Measurements from ENCODE around the gene PTPN6. TPM values are rescaled to one million over a fixed set of nuclear protein-coding genes. Genes with fewer than 3 reads are reported as not detected.

PTPN6 gene
- total RNA-seq, 2 donors from 2014 or later, result 44.8 to 48.1 TPM

- Histone ChIP-seq H3K4me1 (peaks cover 14% of the 10 kb centered on the region), H3K9ac (ENCODE audit: low read depth in 2 of 2, low read length in 2 of 2) (peak within 1 kb of the TSS; percentile 87 to 97), H3K27ac (peak within 1 kb of the TSS; percentile 90), H3K27me3 (no peaks in the 10 kb centered on the region), H3K4me3 (peak within 1 kb of the TSS; percentile 74), H3K9me3 (no peaks in the 10 kb centered on the region), H3K36me3 (no peaks in the 10 kb centered on the region)
- intact Hi-C loops (cut with DNase I), result no loop called here
- TF ChIP-seq, protein P1, sequence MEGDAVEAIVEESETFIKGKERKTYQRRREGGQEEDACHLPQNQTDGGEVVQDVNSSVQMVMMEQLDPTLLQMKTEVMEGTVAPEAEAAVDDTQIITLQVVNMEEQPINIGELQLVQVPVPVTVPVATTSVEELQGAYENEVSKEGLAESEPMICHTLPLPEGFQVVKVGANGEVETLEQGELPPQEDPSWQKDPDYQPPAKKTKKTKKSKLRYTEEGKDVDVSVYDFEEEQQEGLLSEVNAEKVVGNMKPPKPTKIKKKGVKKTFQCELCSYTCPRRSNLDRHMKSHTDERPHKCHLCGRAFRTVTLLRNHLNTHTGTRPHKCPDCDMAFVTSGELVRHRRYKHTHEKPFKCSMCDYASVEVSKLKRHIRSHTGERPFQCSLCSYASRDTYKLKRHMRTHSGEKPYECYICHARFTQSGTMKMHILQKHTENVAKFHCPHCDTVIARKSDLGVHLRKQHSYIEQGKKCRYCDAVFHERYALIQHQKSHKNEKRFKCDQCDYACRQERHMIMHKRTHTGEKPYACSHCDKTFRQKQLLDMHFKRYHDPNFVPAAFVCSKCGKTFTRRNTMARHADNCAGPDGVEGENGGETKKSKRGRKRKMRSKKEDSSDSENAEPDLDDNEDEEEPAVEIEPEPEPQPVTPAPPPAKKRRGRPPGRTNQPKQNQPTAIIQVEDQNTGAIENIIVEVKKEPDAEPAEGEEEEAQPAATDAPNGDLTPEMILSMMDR (IDR thresholded peaks at IDR 0.05), result no peak
- DNase-seq, result peak; percentile 79
Measured at GRCh38 chr12:6927379-6928021, 23.7 kb upstream of the PTPN6 start, which contains the start of gene ATN1. Gene ATN1, plus strand, starts transcription at chr12:6927959. Its CDS starts 6,043 bp downstream, at chr12:6934002.

DNA sequence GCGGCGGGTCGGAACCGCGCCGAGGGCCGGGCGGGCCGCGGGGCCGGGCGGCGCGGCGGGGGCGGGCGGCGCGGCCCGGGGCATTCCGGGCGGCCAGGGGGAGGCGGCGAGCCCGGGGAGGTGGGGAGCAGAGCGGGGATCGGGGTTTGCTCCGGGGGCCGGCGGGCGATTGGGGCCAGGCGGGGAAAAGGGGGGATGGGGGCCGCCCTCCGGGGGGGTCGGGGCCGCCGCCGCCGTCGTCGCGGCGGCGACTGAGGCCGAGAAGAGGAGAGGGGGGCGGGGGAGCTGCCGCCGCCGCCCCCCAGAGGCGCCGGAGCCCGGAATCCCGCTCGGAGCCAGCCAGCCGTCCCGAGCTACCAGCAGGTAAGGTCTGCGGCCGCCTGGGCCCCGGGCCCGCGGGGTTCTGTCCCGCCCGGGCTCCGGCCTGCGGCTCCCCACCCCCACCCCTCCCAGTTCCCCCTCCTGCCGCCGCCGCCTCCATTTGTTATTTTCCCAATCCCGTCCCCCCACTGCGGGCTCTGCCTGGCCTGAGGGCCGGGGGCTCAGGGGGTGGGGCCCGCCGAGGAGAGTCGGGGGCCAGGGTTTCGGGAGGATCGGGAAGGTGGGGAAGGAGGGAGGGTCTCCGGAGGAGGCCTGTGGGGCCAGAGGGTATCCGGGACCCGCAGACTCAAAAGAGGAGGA is 23.0 kb upstream of the PTPN6 start:
- peak overlapping the region; percentile 74 for H3K4me3 ChIP-seq
- peak overlapping the region; percentile 87 to 97 for H3K9ac ChIP-seq (ENCODE audit: low read depth in 2 of 2, low read length in 2 of 2)
- H3K36me3 ChIP-seq, result no peaks in the 10 kb centered on the region
- no peaks in the 10 kb centered on the region for H3K27me3 ChIP-seq
- peak overlapping the region; percentile 81 for H3K27ac ChIP-seq
- TF ChIP-seq, protein P1 (IDR thresholded peaks at IDR 0.05), result no peak
- DNase-seq, result no peak
- H3K9me3 ChIP-seq, result no peaks in the 10 kb centered on the region
- H3K4me1 ChIP-seq, result peaks cover 14% of the 10 kb centered on the region
- intact Hi-C loops (cut with DNase I), result no loop called here

- DNase-seq, result no peak
- TF ChIP-seq, protein P1 (IDR thresholded peaks at IDR 0.05), result no peak
- H3K36me3 ChIP-seq, result no peaks in the 10 kb centered on the region
- H3K4me1 ChIP-seq, result peaks cover 18% of the 10 kb centered on the region
- no peaks in the 10 kb centered on the region for H3K27me3 ChIP-seq
- H3K9ac ChIP-seq (ENCODE audit: low read depth in 2 of 2, low read length in 2 of 2), result peak overlapping the region; percentile 84 to 97
- peak overlapping the region; percentile 74 for H3K4me3 ChIP-seq
- H3K27ac ChIP-seq, result peak overlapping the region; percentile 81
- H3K9me3 ChIP-seq, result no peaks in the 10 kb centered on the region
- intact Hi-C loops (cut with DNase I), result no loop called here
Measured at GRCh38 chr12:6928703-6929407, 22.3 kb upstream of the PTPN6 start.

GRCh38 chr12:6929466-6930452 is 21.4 kb upstream of the PTPN6 start:
- DNase-seq, result no peak
- intact Hi-C loops (cut with DNase I), result no loop called here
- peak overlapping the region; percentile 74 for H3K4me3 ChIP-seq
- H3K4me1 ChIP-seq, result peaks cover 18% of the 10 kb centered on the region
- no peaks in the 10 kb centered on the region for H3K9me3 ChIP-seq
- no peaks in the 10 kb centered on the region for H3K36me3 ChIP-seq
- H3K27ac ChIP-seq, result peak overlapping the region; percentile 81
- H3K27me3 ChIP-seq, result no peaks in the 10 kb centered on the region
- peak overlapping the region; percentile 84 to 97 for H3K9ac ChIP-seq (ENCODE audit: low read depth in 2 of 2, low read length in 2 of 2)
- TF ChIP-seq, protein P1 (IDR thresholded peaks at IDR 0.05), result no peak
